ENCODE measurements around the gene KCNG2.
"Not testable (repeated sequence)": the region's sequence is repeated elsewhere in the genome, so short reads cannot be mapped to it uniquely, and the experiment has no call there.

KCNG2 gene
- total RNA-seq = 0.05 to 0.13 reads per million in 2 donors

GRCh38 chr18:79797518-79798345 lies at the start of gene KCNG2:
Gene KCNG2 (plus strand): TSS chr18:79797938. CDS start chr18:79863668, 65,730 bp downstream.
- DNase-seq = no peak

- no peak for DNase-seq
Observed at GRCh38 chr18:79748321-79749180, 49.2 kb upstream of the KCNG2 start.

- no peak for DNase-seq
Observed at GRCh38 chr18:79749251-79750191, 48.2 kb upstream of the KCNG2 start.

- no peak for DNase-seq
Observed at GRCh38 chr18:79750980-79751571, 46.7 kb upstream of the KCNG2 start.

GRCh38 chr18:79751918-79752578 lies 45.7 kb upstream of the KCNG2 start:
- DNase-seq = not testable (repeated sequence)

GRCh38 chr18:79752946-79753345 lies 44.8 kb upstream of the KCNG2 start:
- not testable (repeated sequence) for DNase-seq

- no peak for DNase-seq
Observed at GRCh38 chr18:79753391-79753851, 44.3 kb upstream of the KCNG2 start.

GRCh38 chr18:79754022-79754761 lies 43.5 kb upstream of the KCNG2 start:
- DNase-seq = no peak

GRCh38 chr18:79754831-79755351 lies 42.8 kb upstream of the KCNG2 start:
- DNase-seq = no peak

GRCh38 chr18:79755496-79756142 lies 42.1 kb upstream of the KCNG2 start:
- DNase-seq = no peak

- no peak for DNase-seq
Observed at GRCh38 chr18:79756143-79756500, 41.6 kb upstream of the KCNG2 start.

- DNase-seq = no peak
Observed at GRCh38 chr18:79756826-79757225, 40.9 kb upstream of the KCNG2 start.

- DNase-seq = no peak
Observed at GRCh38 chr18:79760348-79760747, 37.4 kb upstream of the KCNG2 start.

GRCh38 chr18:79760881-79761280 lies 36.9 kb upstream of the KCNG2 start:
- DNase-seq = no peak

- DNase-seq = no peak
Observed at GRCh38 chr18:79763407-79763806, 34.3 kb upstream of the KCNG2 start.

GRCh38 chr18:79764131-79764530 lies 33.6 kb upstream of the KCNG2 start:
- no peak for DNase-seq

GRCh38 chr18:79765491-79766245 lies 32.1 kb upstream of the KCNG2 start:
- no peak for DNase-seq

- no peak for DNase-seq
Observed at GRCh38 chr18:79766308-79766707, 31.4 kb upstream of the KCNG2 start.

- DNase-seq = no peak
Observed at GRCh38 chr18:79768745-79769144, 29.0 kb upstream of the KCNG2 start.

Measured in activated gamma-delta T cell (primary cell).